GM19372 (cell line): Measurements from ENCODE around the gene ABR.
"Not testable (repeated sequence)": the region's sequence is repeated elsewhere in the genome, so short reads cannot be mapped to it uniquely, and the experiment has no call there.

Experiments used
- ATAC-seq: cut with Tn5 transposase; IDR thresholded peaks from one replicate; pipeline ENCODE4 v1.9.1; 2021; ENCODE audit warnings: mild to moderate bottlenecking, low read depth, moderate library complexity; ENCODE audit not compliant: unreplicated experiment

ABR gene

GRCh38 chr17:1055231-1055630 is 124.5 kb downstream of the ABR start:
- no peak for ATAC-seq

- no peak for ATAC-seq
These were observed 125.1 kb downstream of the ABR start for GRCh38 chr17:1054656-1055055.

DNA sequence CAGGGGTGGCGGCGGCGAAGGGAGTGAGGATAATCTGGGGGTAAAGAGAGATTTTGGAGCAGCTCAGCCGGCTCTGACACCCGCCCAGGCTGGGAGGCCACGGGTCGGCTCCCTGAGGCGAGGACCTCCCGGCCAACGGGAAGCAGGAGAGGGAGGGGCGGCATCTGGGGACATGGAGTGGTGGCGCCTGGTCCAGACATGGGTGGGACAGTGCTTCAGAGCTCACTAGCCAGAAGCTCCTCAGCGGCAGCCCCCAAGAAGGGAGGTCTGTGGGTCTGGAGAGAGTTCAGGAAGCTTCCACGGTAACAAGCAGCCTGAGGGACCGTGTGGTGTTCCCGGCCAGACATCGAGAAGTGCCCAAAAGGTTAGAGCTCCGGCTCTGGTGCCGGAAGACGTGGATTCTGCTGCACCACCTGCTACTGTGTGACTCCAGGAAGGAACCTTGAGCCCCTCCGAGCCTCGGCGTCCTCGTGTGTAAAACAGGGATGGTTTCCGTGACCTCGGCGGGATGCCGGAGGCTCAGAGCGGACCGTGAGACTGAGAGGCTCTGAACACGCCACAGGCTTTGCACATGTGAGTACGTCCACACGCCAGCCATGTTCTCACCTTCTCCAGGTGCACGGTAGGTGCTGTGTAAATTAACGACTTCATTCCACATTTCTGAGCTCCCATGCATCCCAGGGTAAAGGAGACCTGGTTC is 126.0 kb downstream of the ABR start:
- ATAC-seq, result no peak

DNA sequence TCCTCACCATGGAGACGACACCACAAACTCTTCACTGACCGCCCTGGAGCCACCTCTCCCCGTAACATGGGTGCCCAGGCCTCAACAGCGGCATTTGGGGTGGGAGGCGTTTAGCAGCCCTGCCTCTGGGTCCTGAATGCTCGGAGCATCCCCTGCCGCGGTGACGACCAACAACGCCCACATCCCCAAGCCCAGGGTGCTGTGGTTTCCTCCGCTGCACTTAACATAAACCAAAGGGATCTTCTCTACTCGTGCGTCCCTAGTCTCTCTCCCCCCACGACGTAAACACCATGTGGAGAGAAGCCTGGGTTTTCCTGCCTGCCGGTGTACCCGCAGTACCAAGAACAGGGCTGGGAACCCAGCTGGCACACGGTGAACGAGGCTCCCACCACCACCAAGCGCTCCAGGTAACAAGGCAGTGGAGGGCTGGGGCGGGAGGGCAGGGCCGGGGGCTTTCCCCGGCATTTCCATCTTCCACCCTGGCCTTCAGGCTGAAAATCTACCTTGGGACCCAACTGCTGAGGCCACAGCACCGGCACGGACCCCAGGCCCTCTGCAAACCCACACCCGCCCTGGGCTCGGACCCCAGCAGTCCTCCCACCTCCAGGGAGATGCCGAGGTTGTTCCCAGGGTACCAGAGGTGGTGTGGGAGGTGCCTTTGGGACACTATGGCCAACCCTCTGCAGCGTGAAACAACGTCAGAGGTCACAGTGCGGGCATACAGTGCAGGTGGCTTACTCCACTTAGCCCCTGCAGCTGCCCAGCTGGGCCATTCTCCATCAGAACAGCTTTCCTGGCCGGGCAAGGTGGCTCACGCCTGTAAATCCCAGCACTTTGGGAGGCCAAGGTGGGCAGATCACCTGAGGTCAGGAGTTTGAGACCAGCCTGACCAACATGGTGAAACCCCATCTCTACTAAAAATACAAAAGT is 128.5 kb downstream of the ABR start:
- no peak for ATAC-seq

GRCh38 chr17:1050246-1050995 is 129.4 kb downstream of the ABR start:
- no peak for ATAC-seq

- no peak for ATAC-seq
These were observed 130.1 kb downstream of the ABR start for GRCh38 chr17:1049446-1050225.

DNA sequence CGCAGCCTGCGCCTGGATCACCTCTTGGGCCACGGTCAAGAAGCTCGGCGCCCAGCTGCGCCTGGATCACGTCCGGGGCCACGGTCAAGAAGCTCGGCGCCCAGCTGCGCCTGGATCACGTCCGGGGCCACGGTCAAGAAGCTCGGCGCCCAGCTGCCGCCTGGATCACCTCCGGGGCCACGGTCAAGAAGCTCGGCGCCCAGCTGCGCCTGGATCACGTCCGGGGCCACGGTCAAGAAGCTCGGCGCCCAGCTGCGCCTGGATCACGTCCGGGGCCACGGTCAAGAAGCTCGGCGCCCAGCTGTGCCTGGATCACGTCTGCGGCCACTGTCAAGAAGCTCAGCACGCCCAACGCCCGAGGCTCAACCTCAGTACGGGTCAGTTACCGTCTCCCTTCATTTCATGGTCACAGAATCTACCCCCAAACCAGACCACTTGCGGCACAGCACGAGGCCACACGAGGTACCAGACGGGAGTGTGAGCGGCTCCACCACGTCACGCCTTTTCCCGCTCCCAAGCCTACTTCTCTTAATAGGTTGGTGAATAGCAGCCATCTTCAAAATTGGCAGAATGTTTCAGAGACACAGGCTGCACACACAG is 131.2 kb downstream of the ABR start:
- ATAC-seq, result not testable (repeated sequence)

DNA sequence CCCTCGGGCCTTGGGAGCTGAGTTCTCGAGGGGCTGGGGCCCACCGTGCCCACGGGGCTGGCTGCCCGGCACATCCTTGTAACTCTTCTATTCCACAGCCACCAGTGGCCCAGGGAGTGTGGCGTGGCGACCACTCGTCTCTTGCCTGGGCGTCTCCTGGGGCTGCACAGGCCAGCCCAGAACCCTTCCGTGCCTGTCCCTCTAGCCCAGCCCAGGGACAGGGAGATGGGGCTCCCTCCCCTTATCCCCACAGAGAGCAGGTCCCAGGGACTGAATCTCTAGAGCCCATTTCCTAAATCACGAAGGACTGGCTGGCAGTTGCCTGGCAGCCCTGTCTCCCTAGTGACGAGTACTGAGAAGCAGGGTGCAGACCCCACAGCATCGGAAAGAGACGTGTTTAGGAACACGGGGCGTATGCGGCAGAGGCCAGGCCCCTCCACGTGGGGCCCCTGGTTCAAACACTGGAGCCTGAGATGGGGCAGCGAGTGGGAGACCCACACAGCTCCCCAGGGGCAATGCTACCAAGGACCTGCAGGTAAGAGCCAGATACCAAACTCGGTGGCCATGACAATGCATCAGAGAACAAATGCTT is 131.8 kb downstream of the ABR start:
- ATAC-seq, result no peak

DNA sequence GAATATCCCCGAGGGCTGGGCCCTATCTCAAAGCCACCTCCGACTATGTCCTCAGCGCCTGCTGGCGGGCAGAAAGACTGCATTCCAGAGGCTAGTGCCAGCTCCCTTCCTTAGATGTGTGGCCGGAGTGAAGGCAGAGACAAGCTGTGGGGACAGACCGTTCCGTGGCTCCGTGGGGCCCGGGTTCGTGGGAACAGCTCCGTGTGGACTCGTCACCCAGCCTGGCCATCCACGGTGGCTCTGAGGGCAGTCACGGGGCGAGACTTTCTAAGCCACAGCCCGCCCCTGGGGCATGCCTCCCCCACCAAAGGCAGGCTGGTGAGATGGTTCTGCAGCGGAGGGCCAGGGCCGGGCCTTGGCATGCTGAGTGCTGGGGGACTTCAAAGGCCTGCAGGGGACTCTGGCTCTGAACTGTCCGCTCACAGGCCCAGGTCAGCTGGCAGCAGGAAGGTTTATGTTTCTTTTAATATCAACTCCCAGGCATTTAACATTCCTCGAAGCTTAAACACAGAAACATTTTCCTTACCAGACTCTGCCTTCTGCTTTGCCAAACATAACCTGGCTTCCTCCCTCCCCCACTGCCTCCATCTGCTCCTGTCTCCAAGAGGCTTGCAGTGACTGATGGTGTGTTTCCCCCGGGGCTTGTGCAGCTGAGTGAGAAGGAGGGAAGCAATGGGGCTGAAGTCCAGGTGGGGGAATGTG is 132.5 kb downstream of the ABR start:
- ATAC-seq, result no peak

GRCh38 chr17:1045456-1045855 is 134.3 kb downstream of the ABR start:
- ATAC-seq, result no peak

DNA sequence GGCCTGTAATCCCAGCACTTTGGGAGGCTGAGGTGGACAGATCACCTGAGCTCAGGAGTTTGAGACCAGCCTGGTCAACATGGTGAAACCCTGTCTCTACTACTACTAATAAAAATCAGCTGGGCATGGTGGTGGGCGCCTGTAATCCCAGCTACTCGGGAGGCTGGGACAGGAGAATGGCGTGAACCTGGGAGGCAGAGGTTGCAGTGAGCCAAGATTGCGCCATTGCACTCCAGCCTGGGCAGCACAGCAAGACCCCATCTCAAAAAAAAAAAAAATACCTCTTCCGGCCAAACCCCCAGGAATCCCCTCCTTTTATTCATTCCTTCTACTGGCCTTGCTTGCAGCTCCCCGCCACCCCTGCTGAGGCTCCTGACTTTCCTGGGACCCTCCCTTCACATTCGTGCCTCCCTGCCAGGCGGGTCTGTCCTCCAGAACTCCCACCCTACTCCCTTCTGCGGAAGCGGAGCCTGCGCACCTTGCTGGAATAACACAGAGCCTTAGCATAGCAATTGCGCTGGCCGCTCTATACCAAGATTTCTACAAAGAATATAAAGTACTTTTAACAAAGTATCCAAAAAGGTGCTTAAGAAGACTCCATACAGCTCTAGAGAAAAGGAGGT is 135.3 kb downstream of the ABR start:
- ATAC-seq, result not testable (repeated sequence)

DNA sequence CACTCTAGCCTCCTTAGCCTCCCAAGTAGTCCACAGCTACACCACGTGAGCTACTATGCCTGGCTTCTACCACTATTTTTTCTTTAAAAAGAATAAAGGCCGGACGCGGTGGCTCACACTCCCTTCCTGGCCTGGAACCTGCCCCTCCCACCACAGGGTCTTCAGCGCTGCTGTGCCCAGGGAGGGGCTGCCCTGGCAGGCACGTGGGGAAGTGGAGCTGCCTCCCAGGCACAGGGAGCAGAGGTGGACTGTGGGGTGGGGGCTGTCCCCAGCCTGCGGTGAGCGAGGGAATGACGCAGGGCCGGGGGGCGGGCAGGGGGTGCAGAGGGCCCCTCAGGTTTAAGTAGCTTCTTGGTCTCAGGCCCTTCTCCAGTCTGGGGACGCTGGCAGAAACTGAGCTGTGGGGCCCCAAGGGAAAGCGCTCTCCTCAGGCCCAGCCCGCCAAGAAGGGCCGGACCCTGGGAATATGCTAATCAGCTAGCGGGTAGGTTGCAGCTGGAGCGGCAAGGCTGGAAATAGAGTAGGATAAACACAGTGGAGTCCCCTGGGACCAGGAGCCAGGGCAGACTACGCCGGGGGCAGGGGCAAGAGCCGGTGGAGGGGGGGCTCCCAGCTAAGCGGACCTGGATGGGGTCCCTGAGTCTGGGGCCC is 136.1 kb downstream of the ABR start:
- ATAC-seq, result no peak

GRCh38 chr17:1042486-1042885 is 137.3 kb downstream of the ABR start:
- ATAC-seq, result no peak

DNA sequence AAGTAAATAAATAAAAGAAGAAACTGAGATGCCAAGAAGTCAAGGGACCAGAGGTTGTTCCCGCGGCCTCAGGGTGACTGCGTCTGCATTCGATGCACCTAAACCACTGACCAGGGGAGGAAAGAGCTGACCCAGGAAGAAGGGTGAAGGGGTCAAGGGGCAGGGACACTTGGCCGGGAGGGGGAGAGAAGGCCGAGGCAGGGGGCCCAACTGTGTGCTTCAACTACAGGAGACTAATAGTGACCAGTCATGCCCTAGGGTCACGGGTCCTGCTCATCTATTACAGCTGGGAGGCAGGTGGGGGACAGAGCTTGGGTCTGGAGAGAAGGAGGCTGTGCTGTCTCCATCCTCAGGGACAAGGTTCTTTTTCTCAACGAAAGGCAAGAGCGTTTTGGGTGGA is 138.0 kb downstream of the ABR start:
- ATAC-seq, result no peak

GRCh38 chr17:1040216-1040600 is 139.6 kb downstream of the ABR start:
- no peak for ATAC-seq

- no peak for ATAC-seq
These were observed 140.1 kb downstream of the ABR start for GRCh38 chr17:1039511-1040215.

DNA sequence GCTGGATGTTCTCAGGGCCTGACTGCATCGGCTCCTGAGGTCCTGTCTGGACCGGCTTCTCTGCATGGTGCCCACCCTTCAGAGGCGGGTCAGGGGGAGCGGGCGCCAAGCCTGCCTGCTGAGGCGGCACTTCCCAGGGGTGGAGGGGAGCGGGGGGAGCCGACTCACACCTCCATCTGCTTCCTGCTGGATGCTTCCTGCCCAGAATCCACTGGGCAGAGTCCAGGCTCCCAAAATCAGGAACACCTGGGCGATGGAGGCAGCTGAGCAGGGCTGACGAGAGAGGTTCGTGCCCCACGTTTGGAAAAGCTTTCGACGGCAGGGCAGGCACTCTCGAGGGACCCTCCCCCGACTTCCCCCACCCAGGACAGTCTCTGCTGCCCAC is 140.7 kb downstream of the ABR start:
- no peak for ATAC-seq
